NOMO-1 treated with DMSO at 0.1 percent for 48 hours (cell line): ENCODE measurements around the gene DTX3.
"Not testable (repeated sequence)": the region's sequence is repeated elsewhere in the genome, so short reads cannot be mapped to it uniquely, and the experiment has no call there.

Source experiments
- DNase-seq: peaks from one replicate; lab custom pipeline; 2025; ENCODE audit not compliant: unreplicated experiment; lab: John Stamatoyannopoulos, UW

DTX3 gene, protein sequence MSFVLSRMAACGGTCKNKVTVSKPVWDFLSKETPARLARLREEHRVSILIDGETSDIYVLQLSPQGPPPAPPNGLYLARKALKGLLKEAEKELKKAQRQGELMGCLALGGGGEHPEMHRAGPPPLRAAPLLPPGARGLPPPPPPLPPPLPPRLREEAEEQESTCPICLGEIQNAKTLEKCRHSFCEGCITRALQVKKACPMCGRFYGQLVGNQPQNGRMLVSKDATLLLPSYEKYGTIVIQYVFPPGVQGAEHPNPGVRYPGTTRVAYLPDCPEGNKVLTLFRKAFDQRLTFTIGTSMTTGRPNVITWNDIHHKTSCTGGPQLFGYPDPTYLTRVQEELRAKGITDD

GRCh38 chr12:57604454-57604991 lies at the start of gene DTX3:
Gene DTX3, plus strand, starts transcription at chr12:57604824. Its CDS starts 1,694 bp downstream, at chr12:57606518.
- DNase-seq, result no peak

- DNase-seq, result no peak
Measured at GRCh38 chr12:57554897-57555296, 49.7 kb upstream of the DTX3 start.

DNA sequence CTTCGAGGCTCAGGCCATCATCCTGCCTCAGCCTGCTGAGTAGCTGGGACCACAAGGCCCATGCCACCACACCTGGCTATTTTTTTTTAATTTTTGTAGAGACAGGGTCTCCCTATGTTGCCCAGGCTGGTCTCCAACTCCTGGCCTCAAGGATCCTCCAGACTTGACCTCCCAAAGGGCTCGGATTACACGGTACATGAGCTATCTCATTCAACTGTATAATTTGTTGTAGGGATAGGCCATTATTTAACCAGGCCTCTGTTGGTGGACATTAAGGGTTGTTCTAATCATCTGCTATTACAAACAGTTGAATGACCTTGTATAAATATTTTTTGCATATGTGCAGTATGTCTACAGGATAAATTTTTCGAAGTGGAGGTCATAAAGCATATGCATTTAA lies 45.8 kb upstream of the DTX3 start:
- no peak for DNase-seq

- no peak for DNase-seq
Measured at GRCh38 chr12:57560516-57560915, 44.1 kb upstream of the DTX3 start.

GRCh38 chr12:57561117-57561516 lies 43.5 kb upstream of the DTX3 start:
- DNase-seq, result not testable (repeated sequence)

DNA sequence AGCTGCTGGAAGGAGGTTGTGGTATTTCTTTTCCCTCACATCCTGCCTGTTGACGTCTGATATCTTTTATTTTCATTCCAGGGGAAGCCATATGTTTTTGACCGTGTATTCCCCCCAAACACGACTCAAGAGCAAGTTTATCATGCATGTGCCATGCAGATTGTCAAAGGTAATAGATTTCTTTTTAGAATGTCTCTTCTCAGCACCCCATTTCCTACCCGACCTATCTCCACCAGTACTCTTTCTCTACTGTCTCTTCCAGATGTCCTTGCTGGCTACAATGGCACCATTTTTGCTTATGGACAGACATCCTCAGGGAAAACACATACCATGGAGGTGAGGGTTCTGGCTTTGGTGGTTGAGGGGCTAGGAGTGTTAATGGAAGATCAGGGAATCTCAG lies 41.3 kb upstream of the DTX3 start:
- no peak for DNase-seq

GRCh38 chr12:57564178-57564740 lies 40.4 kb upstream of the DTX3 start:
- no peak for DNase-seq

DNA sequence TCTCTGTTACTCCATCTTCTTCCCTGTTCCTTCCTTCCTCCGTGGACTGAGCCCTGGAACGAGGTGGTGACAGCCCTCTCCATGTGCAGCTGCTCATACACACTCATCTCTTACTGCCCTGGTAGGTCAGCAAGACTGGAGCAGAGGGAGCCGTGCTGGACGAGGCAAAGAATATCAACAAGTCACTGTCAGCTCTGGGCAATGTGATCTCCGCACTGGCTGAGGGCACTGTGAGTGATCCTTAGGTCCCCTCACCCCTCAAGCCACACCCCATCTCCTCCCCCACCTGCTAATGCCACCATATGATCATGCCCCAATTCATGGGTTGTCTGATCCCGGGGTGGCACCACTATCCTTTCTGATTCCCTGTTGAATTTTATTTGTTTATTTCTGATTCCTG lies 35.8 kb upstream of the DTX3 start:
- DNase-seq, result no peak

DNA sequence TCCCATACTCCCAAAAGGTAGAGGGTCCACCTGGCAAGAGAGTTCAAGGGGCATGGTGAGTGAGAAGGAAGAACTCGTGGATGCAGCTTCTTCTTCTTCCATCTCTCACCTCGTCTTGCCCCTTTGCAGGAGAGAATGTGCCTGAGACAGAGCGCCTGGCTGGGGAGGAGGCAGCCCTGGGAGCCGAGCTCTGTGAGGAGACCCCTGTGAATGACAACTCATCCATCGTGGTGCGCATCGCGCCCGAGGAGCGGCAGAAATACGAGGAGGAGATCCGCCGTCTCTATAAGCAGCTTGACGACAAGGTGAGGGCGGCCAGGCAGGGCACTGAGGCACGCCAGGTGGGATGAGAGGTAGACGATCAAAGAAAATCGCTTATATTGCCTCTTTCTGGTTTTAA lies 34.8 kb upstream of the DTX3 start:
- no peak for DNase-seq

GRCh38 chr12:57570438-57570837 lies 34.2 kb upstream of the DTX3 start:
- not testable (repeated sequence) for DNase-seq

DNA sequence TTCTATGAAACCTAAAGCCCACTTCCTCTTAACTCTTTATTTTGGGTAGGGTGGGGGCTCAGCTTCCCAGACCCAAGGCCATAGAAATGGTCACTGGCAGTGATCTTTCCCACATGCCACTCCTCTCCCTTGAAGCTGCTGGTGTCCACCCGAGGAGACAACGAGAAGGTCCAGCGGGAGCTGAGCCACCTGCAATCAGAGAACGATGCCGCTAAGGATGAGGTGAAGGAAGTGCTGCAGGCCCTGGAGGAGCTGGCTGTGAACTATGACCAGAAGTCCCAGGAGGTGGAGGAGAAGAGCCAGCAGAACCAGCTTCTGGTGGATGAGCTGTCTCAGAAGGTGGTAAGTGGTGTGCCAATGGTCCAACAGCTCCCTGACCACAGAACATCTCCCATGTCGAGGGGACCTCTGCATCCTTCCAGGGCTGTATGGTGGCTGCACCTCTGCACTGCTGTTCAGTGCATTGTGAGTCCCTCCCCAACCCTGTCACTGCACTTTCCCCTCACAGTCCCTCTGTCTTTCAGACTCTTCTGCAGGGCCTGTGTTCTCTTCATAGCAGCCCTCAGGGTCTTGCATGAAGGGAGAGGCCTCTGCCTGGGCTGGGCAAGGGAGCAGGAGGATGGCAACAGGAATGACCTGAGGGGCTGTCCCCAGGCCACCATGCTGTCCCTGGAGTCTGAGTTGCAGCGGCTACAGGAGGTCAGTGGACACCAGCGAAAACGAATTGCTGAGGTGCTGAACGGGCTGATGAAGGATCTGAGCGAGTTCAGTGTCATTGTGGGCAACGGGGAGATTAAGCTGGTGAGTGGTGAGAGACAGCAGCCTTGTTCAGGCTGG lies 32.5 kb upstream of the DTX3 start:
- no peak for DNase-seq

GRCh38 chr12:57574795-57575194 lies 29.8 kb upstream of the DTX3 start:
- no peak for DNase-seq

DNA sequence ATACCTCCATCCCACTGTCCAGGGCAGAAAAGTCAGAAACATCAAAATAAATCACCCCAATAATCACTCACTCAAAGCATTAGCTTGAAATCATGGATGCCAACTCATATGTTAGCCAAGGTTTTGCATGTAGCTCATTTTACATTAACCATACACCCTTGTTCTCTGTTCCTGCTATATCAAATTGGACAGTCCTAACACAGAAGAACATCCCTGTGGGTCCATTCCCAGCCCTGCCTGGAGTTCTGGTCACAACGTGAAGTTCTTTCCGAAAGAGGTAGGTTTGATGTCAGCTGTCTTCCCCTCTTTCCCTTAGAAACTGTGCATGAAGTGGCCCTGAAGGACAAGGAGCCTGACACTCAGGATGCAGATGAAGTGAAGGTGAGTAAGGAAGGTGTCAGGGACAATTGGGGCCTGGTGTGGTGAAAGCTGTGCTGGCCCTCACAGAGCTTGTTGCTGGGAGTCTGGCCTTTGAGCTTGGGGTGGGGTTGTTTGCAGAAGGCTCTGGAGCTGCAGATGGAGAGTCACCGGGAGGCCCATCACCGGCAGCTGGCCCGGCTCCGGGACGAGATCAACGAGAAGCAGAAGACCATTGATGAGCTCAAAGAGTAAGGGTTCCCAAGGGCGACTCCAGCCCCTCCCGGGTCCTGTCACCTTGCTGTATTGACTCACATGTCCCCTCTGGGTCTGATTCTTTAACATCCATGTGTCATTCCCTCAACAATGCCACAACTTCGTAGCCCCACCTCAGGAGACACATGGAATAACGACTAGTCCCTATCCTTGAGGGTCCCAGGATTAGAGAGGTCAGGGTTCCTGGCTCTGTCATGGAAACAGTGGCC lies 28.6 kb upstream of the DTX3 start:
- DNase-seq, result no peak

DNA sequence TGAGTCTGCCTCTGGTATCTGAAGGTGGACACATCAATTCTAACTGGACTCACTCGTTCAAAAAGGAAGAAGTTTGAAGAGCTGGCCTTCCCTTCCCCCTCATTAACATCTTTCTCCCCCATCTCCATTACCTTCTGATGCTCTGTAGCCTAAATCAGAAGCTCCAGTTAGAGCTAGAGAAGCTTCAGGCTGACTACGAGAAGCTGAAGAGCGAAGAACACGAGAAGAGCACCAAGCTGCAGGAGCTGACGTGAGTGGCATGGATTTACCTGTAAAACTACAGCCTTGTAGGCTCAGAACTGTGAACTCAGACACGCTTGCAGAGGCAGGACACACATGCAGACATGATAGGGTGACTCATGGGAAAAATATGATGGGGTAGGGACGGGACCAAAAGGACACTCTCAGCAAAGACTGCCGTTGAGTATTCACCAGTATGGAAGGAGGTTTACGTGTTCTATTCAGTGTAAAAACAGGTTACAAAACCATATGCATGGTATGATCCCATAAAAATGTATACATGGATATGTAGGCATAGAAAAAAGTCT lies 27.9 kb upstream of the DTX3 start:
- no peak for DNase-seq

DNA sequence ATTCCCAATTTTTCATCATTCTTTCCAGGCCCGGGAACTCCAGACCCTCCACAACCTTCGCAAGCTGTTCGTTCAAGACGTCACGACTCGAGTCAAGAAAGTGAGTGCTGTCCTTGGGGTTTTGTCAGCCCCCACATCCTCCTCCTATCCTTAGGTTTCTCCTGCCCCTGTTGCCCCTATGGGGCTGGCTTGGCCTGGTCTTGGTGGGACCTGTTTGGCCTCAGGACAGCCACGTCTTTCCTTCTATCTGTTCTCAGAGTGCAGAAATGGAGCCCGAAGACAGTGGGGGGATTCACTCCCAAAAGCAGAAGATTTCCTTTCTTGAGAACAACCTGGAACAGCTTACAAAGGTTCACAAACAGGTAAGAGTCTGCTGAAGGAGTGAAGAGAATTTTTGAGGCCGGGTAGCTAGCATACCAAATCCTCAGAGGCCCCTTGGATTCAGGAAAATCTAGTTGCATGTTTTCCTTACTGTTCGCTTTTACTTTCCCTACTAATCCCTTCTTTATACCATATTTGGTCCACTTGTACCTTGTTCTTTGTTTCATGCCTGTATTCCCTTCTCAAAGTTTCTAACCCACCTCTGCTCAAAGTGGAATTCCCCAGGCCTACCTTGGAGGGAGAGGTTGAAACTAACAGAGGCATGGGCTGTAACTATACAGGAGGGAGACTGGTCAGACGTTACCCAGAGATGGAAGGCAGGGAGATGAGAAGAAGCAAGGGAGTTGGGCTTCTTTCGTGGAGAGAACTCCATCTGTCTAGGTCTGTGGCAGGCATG lies 26.5 kb upstream of the DTX3 start:
- DNase-seq, result no peak

DNA sequence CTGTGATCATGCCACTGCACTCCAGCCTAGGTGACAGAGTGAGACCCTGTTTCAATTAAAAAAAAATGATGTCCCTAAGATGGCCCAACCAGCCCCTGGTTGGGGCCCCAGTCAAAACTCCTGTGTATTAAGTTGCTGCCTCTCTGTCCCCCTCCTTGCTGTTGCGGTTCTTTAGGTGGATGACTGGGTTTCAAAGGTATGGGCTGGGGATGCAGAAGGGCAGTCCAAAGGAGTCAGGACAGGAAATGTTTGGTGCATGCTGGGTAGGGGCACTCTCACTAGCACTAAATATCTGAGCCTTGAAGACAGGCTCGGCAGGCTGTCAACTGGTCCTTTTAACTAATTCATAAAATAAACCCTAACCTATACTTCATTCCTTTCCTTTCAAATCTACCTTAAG lies 25.6 kb upstream of the DTX3 start:
- no peak for DNase-seq

DNA sequence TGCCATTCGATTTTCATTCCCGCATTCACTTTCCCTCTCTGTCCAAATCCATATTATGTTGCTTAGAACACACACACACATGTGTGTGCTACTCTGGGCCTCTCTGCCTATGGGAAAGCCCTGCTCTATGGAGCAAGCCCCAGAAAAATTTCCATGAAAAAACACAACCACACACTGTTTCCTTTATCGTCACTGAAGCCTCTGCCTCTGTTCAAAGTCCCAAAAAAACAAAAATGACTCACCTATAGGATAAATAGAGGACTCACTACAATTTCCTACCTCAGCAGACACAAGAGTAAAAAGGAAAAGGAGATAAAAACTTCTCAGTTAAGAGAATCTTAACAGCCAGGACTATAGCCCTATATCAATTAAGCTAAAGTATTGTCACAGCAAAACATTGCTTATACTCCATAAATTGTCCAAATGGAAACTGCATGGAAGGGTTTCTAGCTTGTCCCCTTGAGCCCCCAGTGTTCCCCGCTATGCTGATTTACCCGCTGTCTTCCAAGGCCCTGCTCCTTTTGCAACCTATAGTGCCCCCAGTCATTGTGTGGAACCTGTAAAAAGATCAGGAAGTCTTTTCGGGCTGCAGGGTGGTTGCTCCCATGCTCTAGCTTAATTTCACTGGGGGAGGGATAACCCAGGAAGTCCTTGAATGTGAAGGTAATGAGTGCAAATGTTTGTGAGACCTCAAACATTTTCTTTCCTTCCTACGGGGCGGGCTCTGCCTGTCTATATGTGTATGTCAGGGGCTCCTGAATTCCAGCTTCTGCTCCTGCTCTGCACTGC lies 24.8 kb upstream of the DTX3 start:
- no peak for DNase-seq

DNA sequence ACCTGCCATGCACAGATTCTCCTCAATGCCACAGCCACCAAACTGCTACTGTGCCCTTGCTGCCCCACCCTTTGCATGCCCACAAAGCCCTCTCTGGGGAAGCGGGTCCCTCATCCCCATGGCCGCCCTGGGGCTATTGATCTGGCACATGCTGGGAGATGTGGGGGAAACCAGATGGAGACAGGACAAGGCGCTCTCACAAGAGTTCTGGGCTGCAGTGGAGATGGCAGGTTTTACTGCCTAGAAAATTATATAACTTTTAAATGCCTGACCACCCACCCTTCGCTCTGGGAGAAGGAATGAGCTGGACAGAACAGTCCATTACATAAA lies 24.2 kb upstream of the DTX3 start:
- no peak for DNase-seq

- DNase-seq, result no peak
Measured at GRCh38 chr12:57581802-57582201, 22.8 kb upstream of the DTX3 start.
